NCI-H1436 treated with DMSO at 0.1 percent for 48 hours (cell line): ENCODE results near the gene SCLT1.
"Not testable (repeated sequence)": the region's sequence is repeated elsewhere in the genome, so short reads cannot be mapped to it uniquely, and the experiment has no call there.

Source experiments
- DNase-seq: peaks from one replicate; lab custom pipeline; 2025; lab: John Stamatoyannopoulos, UW

The SCLT1 gene

DNA sequence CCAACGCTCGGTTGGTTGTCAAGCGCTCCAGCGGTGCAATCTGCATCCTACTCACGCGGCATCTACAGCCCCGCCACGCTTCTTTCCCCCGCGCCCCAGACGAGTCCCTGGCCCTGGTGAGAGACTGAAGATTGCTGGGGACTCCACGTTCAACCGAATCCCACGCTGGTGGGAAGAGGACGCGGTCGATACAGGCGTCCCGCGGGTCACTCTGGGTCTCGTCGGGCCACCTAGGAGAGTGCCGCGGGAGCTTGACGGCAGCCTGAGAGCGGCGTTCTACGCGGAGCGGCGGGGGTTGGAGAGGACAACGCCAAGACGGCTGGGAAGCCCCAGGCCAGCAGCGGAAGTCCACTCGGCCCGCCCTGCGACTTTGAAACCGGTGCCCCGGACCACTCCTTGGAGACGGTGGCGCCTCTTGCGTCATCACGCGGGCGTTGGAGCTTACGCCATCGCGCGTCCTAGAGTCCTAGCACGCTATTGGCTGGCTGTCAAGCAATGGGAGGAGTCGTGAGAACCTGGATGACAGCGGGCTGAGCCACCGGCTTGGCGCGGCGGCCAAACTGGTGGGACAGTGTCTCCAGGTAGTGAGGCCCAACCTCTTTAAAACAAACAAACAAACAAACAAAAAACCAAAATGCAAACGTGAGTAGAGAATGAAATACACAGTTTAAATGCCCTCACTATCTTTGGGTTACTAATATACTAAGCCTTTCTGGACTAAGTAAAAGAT, at the start of gene SCLT1:
TSS of gene SCLT1 (minus strand) at position 349 of the 730 bp plus-strand sequence. CDS start 436 bp downstream, outside the sequence.
- peak; percentile 64 for DNase-seq

DNA sequence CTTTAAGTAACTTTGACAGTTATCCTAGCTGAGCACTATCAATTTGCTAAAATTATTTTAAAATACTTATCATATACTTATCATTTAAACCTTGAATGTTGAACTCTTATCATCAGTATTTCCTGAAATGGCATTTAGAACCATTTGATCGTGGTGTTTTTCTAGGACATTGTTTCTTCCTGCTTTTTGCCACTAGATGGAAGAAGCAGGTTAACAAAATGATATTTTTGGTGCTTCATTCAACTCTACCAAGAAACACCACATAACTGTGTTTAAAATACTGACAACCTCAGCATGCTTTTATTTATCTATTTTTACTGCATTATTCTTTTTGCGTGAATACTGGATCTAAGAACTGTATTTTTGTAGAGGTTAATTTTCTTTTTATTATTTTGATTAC, 47.2 kb upstream of the SCLT1 start:
- DNase-seq = no peak

DNA sequence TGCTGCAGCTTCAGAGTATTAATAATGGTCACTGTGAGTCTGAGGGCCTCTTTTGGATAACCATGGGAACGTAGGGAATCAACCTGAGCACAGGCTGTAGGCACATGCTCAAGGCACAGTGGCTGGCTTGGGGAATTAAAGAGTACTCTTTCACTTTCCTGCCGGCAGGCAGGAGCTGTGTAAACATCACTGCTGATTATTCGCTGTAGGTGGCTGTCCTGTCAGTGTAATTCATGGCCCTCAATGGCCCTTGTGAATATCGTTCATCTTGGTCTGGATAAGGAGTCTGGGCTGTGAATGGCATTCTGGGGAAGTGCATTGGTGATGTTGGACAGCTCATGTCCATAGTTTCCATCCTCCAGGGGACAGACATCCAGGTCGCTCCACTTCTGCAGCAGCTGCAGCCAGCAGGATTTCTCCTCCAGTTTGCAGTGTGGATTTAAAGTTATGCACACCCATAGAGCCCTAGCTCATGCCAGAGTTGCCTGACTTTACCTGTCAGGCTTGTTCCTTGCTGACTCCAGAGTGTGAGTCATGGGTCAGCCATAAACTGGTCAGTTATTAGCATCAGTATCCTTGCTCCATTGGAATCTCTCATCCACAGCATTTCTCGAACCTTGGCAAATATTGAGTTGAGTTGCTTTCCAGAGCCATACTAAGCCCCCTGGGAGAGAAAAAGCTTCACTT, 45.6 kb upstream of the SCLT1 start:
- no peak for DNase-seq

DNA sequence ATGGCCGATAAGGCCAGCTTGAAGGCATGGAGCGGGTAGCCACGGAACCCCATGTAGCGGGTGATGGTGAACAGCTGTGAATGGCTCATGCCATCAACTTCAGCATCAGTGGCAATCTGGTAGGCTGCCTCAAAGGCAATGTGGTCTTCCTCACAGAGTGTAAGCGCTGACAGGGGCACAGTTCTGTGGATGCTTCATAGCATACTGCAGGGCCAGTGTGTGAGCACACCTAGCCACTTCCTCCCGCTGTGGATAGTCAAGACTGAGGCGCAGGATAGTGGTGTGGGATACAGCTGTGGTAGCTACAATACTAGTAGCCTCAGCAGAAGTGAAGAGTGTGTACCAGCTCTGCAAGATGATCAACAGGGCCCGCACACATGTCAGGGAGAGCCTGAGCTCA, 43.1 kb upstream of the SCLT1 start:
- no peak for DNase-seq

DNA sequence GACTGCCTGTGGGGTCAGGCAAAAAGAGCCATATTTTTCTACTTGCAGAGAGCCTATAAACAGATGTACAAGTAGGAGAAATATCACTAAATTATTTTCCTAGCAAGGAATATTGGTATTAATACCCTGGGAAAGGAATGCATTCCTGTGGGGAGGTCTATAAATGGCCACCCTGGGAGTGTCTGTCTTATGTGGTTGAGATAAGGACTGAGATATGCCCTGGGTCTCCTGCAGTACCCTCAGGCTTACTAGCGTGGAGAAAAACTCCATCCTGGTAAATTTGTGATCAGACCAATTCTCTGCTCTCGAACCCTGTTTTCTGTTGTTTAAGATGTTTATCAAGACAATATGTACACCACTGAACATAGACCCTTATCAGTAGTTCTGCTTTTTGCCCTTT, 38.0 kb upstream of the SCLT1 start:
- DNase-seq = no peak

DNA sequence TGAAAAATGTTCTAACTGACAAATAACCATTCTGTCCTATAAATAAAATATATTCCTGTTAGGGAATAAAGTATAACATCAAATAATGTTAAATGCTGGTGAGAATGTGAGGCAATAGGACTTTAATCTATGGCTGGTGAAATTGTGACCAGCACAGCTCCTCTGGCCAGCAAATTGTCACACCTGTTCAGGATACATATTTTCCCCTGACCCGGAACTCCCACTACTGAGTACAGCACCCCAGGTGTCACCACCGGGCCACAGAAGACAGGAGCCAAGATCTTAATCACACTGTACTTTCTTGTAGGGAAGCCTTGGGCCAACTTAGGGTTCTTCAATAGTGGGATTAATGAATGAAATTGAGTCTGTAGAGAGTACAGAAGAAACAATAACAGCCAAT, 35.8 kb upstream of the SCLT1 start:
- no peak for DNase-seq

DNA sequence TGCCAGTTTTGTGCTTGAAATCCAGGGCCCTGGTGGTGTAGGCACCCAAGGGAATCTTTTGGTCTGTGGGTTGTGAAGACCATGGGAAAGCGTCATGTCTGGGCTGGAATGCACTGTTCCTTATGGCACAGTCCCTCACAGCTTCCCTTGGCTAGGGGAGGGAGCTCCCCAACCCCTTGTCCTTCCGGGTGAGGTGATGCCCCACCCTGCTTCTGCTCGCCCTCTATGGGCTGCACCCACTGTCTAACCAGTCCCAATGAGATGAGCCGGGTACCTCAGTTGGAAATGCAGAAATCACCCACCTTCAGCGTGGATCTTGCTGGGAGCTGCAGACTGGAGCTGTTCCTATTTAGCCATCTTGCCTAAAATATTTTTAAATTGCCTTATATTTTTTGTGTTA, 33.3 kb upstream of the SCLT1 start:
- not testable (repeated sequence) for DNase-seq

DNA sequence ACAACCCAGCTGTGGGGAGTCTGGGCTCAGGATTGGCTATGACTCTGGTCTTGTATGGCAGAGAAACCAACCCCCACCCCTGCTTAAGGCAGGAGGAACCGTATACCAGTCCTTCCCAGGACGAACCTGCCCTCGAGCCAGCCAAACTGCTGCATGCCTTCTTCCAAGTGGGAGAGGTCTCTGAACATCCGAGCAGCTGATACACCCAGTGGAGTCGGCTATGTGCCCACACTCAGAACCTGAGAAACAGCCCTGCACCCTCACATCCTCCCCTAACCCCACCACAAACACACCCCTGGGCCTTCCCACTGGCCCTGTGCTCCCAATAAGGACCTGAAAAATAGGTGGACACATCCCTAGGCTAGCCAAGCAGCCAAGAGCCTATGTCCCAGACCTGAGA, 24.4 kb upstream of the SCLT1 start:
- no peak for DNase-seq

DNA sequence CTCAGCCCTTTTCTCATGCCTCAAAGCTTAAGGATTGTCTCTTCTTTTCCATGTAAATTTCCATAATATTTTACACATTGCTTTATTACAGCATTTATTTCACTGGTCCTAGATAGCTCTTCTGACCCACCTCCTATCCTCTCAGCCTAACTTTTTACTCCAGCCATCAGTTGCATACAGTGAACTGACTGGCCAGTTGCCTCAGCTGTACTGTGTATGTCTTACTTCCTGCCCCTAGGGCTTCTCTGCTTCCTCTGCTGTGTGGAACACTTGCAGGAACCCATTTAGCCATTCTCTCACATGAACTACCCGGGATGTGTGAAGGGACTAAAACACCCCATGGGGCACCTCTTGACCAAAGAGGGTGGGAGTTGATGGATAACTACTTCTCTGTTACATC, 20.6 kb upstream of the SCLT1 start:
- no peak for DNase-seq

DNA sequence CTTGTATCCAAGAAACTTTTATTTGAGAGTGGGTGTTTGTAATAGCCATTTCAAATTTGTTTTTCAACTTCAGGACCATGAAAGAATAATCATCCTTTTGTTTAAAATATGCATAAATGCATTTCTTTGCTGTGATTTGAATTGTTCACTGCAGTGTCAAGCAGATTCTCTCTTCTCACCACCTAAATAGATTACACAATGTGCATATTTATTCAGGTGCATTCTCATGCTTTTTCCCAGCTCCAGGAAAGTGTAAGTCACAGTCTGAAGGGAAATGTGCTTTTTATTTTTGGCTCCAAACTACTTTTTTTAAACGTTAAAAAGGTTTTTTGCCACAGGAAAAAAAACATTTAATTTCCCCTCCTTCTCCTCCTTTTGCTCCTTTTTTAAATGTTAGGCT, 20.1 kb upstream of the SCLT1 start:
- no peak for DNase-seq

DNA sequence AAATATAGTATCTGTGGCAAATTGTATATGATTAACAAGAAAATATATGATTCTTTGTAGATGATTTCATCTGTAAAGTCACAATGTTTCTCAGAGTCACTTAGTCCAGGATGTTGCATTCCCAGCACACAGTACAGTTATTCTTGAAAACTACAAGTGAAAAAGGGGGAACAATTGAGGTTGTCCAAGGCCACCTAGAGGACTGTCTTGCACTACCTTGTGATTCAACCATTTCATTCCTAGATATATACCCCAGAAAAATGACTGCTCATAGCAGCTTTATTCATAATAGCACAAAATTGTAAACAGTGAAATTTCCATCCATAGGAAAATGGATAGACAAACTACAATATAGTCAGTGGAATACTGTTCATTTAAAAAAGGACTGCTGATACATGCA, 18.6 kb upstream of the SCLT1 start:
- DNase-seq = no peak

DNA sequence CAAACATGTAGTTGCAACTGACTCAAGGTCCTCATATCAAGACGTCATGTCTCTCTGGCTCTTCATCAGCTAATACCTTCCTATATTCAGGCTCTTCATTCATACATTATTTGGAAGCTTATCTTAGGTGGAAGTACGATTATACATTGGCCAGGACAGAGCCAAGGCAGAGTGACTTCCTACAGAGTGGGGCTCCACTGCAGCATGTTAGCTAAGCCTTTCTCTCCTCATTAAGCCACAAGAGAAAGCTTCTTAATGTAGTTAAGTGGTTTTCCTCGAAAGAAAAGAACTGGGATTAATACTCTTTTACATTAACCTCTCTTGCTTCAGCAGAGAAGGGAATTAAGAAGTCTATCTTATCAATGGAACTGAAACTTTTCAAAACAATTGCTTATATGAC, 17.6 kb upstream of the SCLT1 start:
- DNase-seq = no peak

DNA sequence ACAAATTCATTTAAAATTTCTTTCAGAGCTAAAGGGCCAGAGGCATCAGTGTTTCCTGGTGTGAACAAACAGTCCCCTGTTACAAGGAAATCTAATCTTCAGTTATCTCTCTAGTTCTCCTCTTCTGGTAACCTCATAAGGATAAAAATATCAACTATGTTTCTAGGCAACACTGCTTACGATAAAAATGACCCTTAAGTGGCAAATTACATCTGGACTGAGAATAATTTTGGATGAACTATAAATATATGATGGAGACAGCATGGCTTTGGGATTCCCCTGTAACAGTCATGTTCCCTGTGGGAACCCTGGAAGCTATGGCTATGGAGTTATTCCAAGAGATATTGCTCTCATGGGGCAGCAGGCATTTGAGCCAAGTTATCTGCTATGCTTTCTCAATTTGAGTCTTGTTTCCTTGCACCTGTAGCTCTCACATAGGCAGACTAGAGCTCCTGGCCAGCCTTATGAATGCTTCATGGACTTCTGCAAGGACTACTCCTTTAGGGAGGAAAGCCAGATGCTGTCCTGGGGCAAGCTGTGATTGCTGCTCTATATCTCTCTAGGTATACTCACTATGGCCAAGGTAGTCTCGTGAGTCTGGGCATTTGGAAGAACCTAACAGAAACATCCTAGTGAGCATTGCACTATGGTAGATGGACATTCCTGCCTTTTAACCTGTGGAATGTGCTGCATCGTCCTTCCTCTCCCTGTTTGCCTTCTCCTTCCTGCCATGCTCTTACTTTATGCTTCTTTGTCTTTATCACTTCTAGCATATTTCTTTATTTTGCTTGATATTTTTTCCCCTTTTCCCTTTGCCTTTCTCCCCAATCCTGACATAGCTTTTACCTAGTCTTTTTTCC, 16.9 kb upstream of the SCLT1 start:
- no peak for DNase-seq

DNA sequence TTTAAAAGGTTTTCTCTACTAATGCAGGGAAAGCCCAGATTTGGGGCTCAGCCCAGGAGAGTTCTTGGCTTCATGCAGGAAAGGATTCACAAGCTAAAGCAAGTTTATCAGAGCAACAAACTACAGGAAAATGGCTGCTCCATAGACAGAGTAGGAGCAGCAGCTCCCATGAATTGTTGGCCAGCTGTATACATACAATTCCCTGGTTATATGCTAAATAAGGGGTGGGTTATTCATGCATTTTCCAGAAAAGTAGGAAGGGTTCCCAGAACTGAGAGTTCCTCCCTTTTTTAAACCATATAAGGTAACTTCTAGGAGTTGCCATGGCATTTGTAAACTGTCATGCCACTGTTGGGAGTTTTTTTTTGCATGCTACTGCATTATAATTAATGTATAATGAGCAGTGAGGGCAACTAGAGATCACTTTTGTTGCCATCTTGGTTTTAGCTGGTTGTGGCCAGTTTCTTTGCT, 5.2 kb upstream of the SCLT1 start:
- no peak for DNase-seq

DNA sequence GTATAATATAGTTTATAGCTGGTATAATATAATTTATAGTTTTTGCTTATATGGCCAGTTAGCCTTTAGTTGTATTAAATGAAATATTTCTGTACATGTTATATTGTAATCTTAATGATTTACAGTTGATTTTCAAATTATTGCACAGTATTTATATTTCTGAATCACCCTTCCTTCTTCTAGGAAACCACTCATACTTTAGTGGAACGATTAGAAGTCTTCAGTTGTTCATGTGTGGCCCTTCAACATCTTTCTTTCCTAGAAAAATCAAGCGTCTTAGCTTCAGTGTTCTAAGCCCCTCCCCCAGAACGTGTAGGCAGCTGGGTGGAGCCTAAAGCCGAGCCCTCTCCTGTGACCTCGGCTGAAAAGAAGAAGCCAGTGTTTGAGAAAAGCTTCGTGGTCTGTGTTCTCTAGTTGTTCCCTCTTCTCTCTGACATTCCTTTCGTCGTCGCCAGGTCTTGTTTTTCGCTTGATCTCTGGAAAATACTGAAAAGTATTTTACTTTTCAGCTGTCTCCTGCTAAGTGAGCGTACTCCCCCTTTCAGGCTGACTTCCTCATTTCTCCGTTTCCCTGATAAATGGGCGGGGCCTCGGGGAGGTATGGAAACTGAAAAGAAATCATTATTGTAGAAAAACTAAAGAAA, 2.6 kb upstream of the SCLT1 start, which contains the start of gene C4orf33:
TSS of gene C4orf33 (plus strand) at position 342 of the 644 bp plus-strand sequence. CDS start 6,459 bp downstream, outside the sequence.
- no peak for DNase-seq

DNA sequence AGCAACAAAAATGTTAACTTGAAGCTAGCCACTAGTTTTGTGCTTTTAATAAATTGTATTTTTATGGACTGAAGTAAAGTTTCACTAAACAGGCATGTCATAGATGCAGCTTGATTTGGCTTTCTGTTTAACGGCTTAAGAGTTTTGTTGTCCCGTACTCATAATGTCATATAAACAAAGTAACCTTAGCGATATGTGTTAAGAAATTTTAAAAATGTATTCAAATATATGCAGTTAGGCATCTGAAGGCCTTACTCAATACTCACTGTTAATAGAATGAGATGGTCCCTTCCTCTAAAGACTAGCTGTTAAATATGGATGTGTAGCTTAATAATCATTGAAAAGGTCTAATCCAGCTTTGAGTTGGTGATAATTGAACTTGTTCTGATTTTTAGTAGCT, 1.0 kb upstream of the SCLT1 start:
- DNase-seq = no peak

DNA sequence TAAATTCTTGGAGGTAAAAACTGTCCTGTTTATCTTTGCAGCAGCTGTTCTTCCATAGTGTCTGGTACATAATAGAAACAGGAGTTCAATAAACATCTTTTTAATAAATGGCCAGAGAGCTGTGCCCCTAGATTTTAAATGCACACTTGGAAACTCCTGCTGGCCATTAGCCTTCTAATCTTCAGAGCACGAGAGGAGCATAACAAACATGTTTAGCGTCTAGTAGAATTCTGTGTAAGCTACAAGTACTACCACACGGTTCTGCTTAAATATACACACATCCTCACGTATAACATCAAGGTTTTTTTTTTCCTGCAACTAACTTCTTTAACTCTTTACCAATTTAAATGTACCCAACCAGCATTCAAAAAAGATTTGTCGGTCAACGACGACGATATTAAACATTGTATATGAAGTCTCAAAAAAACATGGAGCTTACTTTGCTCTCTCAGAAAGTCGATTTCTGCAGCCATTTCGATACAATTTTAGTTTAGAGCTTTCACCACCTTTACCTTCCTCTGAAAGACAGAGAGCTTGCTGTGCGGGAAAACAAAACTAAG, 628 bp downstream of the SCLT1 start:
- DNase-seq = no peak

DNA sequence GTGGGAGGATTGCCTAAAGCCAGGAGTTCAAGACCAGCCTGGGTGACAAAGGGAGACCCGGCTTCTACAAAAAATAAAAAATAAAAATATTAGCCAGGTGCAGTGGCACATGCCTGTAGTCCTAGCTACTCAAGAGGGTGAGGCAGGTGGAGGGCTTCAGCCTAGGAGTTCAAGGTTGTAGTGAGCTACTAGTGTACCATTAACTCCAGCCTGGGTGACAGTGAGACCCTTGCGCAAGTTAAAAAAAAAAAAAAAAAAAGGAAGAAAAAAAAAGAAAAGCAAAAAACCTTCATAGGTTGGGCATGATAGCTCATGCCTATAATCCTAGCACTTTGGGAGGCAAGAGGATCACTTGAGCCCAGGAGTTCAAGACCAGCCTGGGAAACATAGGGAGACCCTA, 5.8 kb downstream of the SCLT1 start:
- no peak for DNase-seq

DNA sequence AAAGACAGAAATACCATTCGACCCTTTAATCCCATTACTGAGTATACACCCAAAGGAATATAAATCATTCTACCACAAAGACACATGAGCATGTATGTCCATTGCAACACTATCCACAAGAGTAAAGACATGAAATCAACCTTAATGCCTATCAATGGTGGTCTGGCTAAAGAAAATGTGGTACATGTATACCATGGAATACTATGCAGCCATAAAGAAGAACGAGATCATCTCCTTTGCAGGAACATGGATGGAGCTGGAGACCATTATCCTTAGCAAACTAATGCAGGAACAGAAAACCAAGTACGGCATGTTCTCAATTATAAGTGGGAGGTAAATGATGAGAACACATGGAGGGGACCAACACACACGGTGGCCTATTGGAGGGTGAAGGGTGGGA, 7.9 kb downstream of the SCLT1 start:
- DNase-seq = no peak

DNA sequence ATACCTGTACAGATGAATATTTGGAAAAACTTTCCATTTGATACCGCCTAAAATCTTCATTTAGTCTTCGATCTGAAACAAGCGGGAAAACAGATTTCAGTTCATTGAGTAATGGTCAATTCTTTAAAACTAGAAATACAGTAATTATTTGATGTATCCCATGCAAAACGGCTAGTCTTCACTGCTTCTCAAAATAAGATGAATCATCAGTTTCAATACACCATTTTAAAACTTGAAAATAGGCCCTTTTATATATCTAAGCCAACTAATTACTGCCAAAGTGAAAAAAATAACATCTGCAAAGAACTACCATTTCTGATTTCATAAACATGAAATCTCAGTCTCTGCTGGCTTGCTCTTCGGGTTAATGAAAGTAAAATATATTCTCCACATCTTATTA, 11.0 kb downstream of the SCLT1 start:
- no peak for DNase-seq

DNA sequence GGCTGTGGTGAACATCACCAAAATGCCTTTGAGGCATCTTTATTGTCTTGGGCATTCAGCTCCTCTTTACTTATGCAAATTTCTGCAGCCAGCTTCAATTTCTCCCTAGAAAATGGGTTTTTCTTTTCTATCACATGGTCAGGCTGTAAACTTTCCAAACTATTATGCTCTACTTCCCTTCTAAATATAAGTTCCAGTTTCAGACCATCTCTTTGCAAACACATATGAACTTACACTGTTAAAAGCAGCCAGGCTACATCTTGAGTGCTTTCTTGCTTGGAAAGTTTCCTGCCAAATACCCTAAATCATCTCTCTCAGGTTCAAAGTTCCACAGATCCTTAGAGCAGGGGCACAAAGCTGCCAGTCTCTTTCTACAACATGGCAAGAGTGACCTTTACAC, 13.2 kb downstream of the SCLT1 start:
- no peak for DNase-seq

DNA sequence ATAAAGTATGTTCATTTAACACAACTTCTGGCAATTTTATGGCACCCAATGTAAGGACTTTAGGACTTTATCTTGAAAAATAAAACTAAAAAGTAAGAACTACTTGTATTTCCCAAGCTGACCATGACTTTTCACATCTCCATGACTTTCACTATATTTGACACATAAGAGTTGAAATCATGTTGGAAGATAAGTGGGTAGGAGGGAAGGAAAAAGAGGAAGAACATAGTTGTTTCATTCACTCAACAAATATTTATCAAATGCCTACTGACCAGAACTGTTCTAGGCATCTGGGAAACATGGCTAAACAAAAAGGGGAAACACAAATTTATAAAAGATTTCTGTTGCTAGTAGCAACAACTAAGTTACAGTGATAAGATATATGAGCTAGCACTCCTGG, 16.0 kb downstream of the SCLT1 start:
- DNase-seq = no peak
